ENCODE measurements around the gene H2BK1.

GRCh38 chr7:151204383-151205032 lies 5.8 kb downstream of the H2BK1 start:
- TF ChIP-seq CTCF (IDR thresholded peaks at IDR 0.05): no peak
- no peak for TF ChIP-seq POLR2A (IDR thresholded peaks at IDR 0.05)

Data from uterus (tissue), 2 donors.